Heart left ventricle (tissue), 16 donors: ENCODE data around the gene SRC. TPM values are rescaled to one million over a fixed set of nuclear protein-coding genes. Genes with fewer than 3 reads are reported as not detected.

Experiments used
- ATAC-seq, 4 donors: fragments of 200-7000 bp; cut with Tn5 transposase; one replicate each; pipeline ENCODE4 v1.9.1; 2020 to 2022; ENCODE audit warnings: moderate library complexity in 4 of 4, mild to moderate bottlenecking in 3 of 4, moderate number of reproducible peaks in 1 of 4
- DNase-seq, 5 donors: peaks; one replicate each; pipeline ENCODE4 v3.0.0-alpha.2; 2020
- H3K27ac ChIP-seq, 12 donors: fragments of 200-600 bp; sonication (generic) in 4 of 12; one replicate each; pipeline versions ENCODE4 v1.5.0 to v1.8.0; 2016 to 2022; ENCODE audit warnings: mild to moderate bottlenecking in 2 of 12
- H3K27me3 ChIP-seq, 9 donors: fragments of 200-600 bp; sonication (generic) in 2 of 9; one replicate each; pipeline versions ENCODE4 v1.5.1 to v1.8.0; 2016 to 2022; ENCODE audit warnings: mild to moderate bottlenecking in 3 of 9
- H3K36me3 ChIP-seq, 9 donors: fragments of 200-600 bp; sonication (generic) in 2 of 9; one replicate each; pipeline versions ENCODE4 v1.5.0 to v1.8.0; 2018 to 2022; ENCODE audit warnings: mild to moderate bottlenecking in 2 of 9
- H3K4me1 ChIP-seq, 12 donors: fragments of 200-600 bp; sonication (generic) in 4 of 12; one replicate each; pipeline versions ENCODE4 v1.5.0 to v1.8.0; 2016 to 2022; ENCODE audit warnings: mild to moderate bottlenecking in 3 of 12
- H3K4me3 ChIP-seq, 12 donors: fragments of 200-600 bp; sonication (generic) in 4 of 12; one replicate each; pipeline versions ENCODE4 v1.5.0 to v1.8.0; 2017 to 2022; ENCODE audit warnings: mild to moderate bottlenecking in 9 of 12, moderate library complexity in 4 of 12
- H3K9me3 ChIP-seq, 12 donors: fragments of 200-600 bp; sonication (generic) in 4 of 12; one replicate each; pipeline versions ENCODE4 v1.5.0 to v1.8.0; 2016 to 2022; ENCODE audit warnings: mild to moderate bottlenecking in 1 of 12
- POLR2A ChIP-seq, 2 donors: fragments of 450-650 bp; IDR thresholded peaks; one replicate each; pipeline ENCODE4 v1.6.1; 2017; ENCODE audit warnings: antibody characterized with exemption in 2 of 2, mild to moderate bottlenecking in 2 of 2, moderate library complexity in 2 of 2
- WGBS, 4 donors: extraction: QIAGEN DNeasy Blood & Tissue Kit in 2 of 4; methylation state at CpG; one replicate each; pipeline versions ENCODE4 v1.1.5 to v1.1.7; 2013 to 2018; 5-methylcytosine and 5-hydroxymethylcytosine counted together
- intact Hi-C, 10 donors: fragments of 100-400 bp; cut with DNase I; formaldehyde crosslinking; loops; one replicate each; pipeline versions ENCODE4 v1.11.1 to v1.14.2; 2022
- polyA plus RNA-seq, 2 donors: library from polyadenylated mRNA; stranded (reverse); fragments of 200-250 nt; gene quantifications; one replicate each; pipeline ENCODE4 v1.2.3, GENCODE V29; 2013
- total RNA-seq, 9 donors: library from RNA; depleted of rRNA in 2 of 9; stranded (reverse); fragments of >200 nt in 2 of 9; fragmentation: NEBNext Ultra II Directional in 3 of 9; extraction: Animal tissue kit (Norgen Biotek cat#: 25700) in 3 of 9; gene quantifications; one replicate each; pipeline versions ENCODE4 v1.1.0 to v1.2.4, GENCODE V29; 2016 to 2023
- TF ChIP-seq, protein P1 (sequence below), 12 donors: fragments of 200-600 bp; sonication (generic) in 4 of 12; IDR thresholded peaks; one replicate each; pipeline versions ENCODE4 v1.5.0 to v1.8.0; 2018 to 2022; ENCODE audit warnings: antibody characterized with exemption in 12 of 12, mild to moderate bottlenecking in 5 of 12
- donor health status: ischemic (EF 13 %, LVEDD 7.1; RV severe dilation, severe dysfunction).
- donor health status: healthy with polysubstance abuse.
- donor health status: DM: no; HTN: yes; CAD: no.
- donor health status: DM: no; HTN: no; CAD: no.
- donor health status: ischemic (EF 25% LVEDD 6.9; RV normal size, moderate dysfunction).
- donor health status: ischemic (EF 25% LVEDD 5.7; RV mildly dilated, moderate dysfunction).
- donor health status: healthy.
- donor health status: DM: yes; HTN: yes; CAD: no.
- donor health status: ischemic (EF 35%, LVEDD 5.7; RV mildly dilated, moderate dysfunction).
- donor health status: nonischemic (EF 11% LVEDD 7.7; RV severe dilation, severe dysfunction).
- donor health status: DM: yes; HTN: yes; CAD: no.
- donor health status: PGD.
- donor health status: ischemic (EF 29% LVEDD 5.4; RV normal size, mild dysfunction).
- donor health status: nonischemic (EF 23%, LVEDD 6.1; RV moderate dilation, normal function).

Gene SRC
- total and polyA plus RNA-seq, 11 donors = 2.5 to 19.9 (median 5.1) TPM

DNA sequence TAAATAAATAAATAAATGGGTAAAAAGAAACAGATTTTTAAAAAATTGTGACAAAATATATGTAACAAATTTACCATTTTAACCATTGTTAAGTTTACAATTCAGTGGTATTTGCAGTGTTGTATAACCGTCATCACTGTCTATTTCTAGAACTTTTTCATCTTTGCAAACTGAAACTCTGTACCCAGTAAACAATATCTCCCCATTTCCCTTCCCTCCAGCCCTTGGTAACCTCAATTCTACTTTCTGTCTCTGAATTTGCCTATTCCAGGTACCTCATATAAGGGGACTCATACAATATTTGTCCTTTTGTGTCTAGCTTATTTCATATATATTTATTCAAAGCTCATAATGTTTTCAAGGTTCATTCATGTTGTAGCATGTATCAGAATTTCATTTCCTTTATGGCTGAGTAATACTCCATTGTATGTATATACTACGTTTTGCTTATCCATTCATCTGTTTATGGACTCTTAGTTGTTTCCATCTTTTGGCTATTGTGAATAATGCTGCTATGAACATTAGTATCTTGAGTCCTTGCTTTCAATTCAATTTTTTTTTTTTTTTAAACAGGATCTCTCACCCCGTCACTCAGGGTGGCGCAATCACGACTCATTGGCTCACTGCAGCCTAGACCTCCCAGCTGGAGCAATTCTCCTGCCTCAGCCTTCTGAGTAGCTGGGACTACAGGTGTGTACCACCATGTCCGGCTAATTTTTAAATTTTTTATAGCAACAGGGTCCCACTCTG, 47.6 kb upstream of the SRC start:
- Histone ChIP-seq H3K4me1 (peaks cover 0 to 54% (median 18%) of the 10 kb centered on the region in 12 donors), H3K9me3 (peaks cover 0 to 4% (median 0%) of the 10 kb centered on the region in 12 donors), H3K36me3 (peaks cover 0 to 41% (median 26%) of the 10 kb centered on the region in 9 donors), H3K4me3 (no peak overlapping the region), H3K27me3 (no peaks in the 10 kb centered on the region), H3K27ac (peak overlapping the region in 1 of 12 donors; percentile 81)
- ATAC-seq (no peak), DNase-seq (no peak)
- WGBS, 4 donors = 80 to 94% (median 93%) methylated on average over 6 of the region's 6 CpGs
- intact Hi-C loops = no loop called here
- TF ChIP-seq, protein P1, sequence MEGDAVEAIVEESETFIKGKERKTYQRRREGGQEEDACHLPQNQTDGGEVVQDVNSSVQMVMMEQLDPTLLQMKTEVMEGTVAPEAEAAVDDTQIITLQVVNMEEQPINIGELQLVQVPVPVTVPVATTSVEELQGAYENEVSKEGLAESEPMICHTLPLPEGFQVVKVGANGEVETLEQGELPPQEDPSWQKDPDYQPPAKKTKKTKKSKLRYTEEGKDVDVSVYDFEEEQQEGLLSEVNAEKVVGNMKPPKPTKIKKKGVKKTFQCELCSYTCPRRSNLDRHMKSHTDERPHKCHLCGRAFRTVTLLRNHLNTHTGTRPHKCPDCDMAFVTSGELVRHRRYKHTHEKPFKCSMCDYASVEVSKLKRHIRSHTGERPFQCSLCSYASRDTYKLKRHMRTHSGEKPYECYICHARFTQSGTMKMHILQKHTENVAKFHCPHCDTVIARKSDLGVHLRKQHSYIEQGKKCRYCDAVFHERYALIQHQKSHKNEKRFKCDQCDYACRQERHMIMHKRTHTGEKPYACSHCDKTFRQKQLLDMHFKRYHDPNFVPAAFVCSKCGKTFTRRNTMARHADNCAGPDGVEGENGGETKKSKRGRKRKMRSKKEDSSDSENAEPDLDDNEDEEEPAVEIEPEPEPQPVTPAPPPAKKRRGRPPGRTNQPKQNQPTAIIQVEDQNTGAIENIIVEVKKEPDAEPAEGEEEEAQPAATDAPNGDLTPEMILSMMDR (IDR thresholded peaks at IDR 0.05) = no peak
- no peak for TF ChIP-seq POLR2A (IDR thresholded peaks at IDR 0.05)

DNA sequence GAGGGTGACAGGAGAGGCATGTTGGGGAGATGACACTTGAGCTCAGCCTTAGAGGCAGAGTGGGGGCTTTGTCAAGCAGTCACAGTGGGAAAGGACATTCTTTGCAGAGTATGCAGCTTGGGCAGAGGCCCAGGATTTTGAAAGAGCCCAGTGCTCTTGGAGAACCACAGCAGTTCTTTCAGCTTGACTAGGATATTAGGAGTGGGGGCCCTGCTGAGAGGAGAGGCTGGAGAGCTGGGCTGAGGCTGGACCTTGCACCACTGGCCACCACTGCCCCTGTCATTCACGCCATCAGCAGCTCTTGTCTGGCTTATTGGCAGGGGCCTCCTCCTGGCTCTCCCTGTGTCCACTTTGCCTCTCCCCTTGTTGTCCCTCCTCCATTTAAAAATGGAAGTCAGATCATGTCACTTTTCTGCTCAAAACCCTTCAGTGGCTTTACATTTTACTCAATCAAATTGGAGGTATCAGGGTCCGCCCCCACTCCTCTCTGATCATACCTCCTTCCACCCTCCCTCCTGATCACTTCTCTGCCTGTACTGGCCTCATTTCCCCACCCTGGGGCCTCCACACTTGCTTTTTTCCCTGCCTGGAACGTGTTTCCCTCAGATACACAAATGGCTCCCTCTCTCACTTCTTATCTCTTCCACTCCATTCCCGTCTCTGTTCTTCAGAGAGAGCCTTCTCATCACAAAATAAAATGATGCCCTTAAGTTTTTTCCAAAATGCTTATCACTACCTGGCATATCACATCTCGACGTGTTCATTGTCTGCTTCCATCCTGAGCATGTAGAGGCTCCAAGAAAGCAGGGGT, 46.0 kb upstream of the SRC start:
- Histone ChIP-seq H3K27me3 (no peaks in the 10 kb centered on the region), H3K36me3 (peaks cover 0 to 51% (median 37%) of the 10 kb centered on the region in 9 donors), H3K27ac (peak overlapping the region in 1 of 12 donors; percentile 81), H3K4me1 (peaks cover 0 to 38% (median 17%) of the 10 kb centered on the region in 12 donors), H3K4me3 (no peak overlapping the region), H3K9me3 (no peaks in the 10 kb centered on the region)
- intact Hi-C loops = no loop called here
- TF ChIP-seq, protein P1 (IDR thresholded peaks at IDR 0.05) = no peak
- TF ChIP-seq POLR2A (IDR thresholded peaks at IDR 0.05) = no peak
- whole genome bisulfite sequencing, 4 donors = 65 to 73% (median 68%) methylated on average over 6 of the region's 6 CpGs
- DNase-seq (no peak), ATAC-seq (peak in 2 of 4 donors; percentile 21 to 53)

DNA sequence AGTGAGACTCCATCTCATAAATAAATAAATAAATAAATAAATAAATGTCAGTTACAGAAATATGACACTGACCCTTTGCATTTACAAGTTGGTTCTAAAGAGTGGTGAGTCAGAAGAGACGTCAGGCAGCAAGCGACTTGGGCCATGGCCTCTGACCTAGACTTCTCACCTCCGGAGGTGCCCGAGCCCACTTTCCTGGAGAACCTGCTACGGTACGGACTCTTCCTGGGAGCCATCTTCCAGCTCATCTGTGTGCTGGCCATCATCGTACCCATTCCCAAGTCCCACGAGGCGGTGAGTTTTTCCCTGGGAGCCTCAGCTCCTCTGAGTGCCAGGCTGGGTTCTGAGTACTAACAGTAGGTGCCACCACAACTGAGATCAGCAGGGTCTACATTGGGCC, 44.8 kb upstream of the SRC start:
- H3K36me3 ChIP-seq = peaks cover 0 to 59% (median 37%) of the 10 kb centered on the region in 9 donors
- H3K4me3 ChIP-seq = no peak overlapping the region

More for the DNA sequence above, 44.8 kb upstream of the SRC start:
- no peak for ATAC-seq
- H3K9me3 ChIP-seq = no peaks in the 10 kb centered on the region
- H3K27me3 ChIP-seq = no peaks in the 10 kb centered on the region
- DNase-seq = no peak
- H3K27ac ChIP-seq = no peak overlapping the region
- intact Hi-C loops = no loop called here
- TF ChIP-seq POLR2A (IDR thresholded peaks at IDR 0.05) = no peak
- TF ChIP-seq, protein P1 (IDR thresholded peaks at IDR 0.05) = no peak
- 96 to 98% (median 97%) methylated on average over 9 of the region's 9 CpGs for WGBS, 4 donors
- H3K4me1 ChIP-seq = peaks cover 0 to 29% (median 20%) of the 10 kb centered on the region in 12 donors
